HEK293 (cell line): ENCODE data around the gene AKT3.

Source experiments
- CTCF ChIA-PET: fragments of 350-600 bp; formaldehyde crosslinking; extraction: SDS; loops from one replicate; lab custom pipeline; 2021; ENCODE audit warnings: antibody characterized with exemption; lab: Yijun Ruan, JAX
- POLR2A ChIA-PET: fragments of 300-600 bp; formaldehyde crosslinking; extraction: SDS; loops from one replicate; lab custom pipeline; 2020; ENCODE audit warnings: antibody characterized with exemption, inconsistent platforms; lab: Yijun Ruan, JAX
- H3K27ac ChIP-seq: fragments of 200-500 bp; sonication (Bioruptor generic); 2 replicates; pipeline ENCODE4 v1.5.1; 2014; ENCODE audit warnings: low read depth, low read length, control low read depth, inconsistent platforms; ENCODE audit errors: extremely low read depth
- H3K36me3 ChIP-seq, 2 experiments: fragments of 200-500 bp in 1 of 2; sonication (Bioruptor generic) in 1 of 2; 1 replicate in 1 of 2; 2 replicates in 1 of 2; pipeline ENCODE4 v1.5.1; 2014 to 2017; ENCODE audit warnings: inconsistent platforms in 2 of 2, low read length in 2 of 2; ENCODE audit not compliant: control insufficient read depth in 2 of 2, insufficient read depth in 1 of 2
- H3K4me1 ChIP-seq: fragments of 200-500 bp; sonication (Bioruptor generic); 2 replicates; pipeline ENCODE4 v1.5.1; 2014; ENCODE audit warnings: mild to moderate bottlenecking, low read length, inconsistent platforms; ENCODE audit not compliant: control insufficient read depth, insufficient read depth
- H3K4me3 ChIP-seq: 2 replicates; pipeline ENCODE4 v1.5.1; 2011; ENCODE audit warnings: low read depth, mild to moderate bottlenecking, control low read depth, low read length, moderate library complexity
- H3K9me3 ChIP-seq: fragments of 200-500 bp; sonication (Bioruptor generic); 2 replicates; pipeline ENCODE4 v1.5.1; 2014; ENCODE audit warnings: low read depth, low read length, inconsistent platforms; ENCODE audit not compliant: control insufficient read depth, insufficient read depth
- HOXC10 ChIP-seq: sonication (generic); formaldehyde crosslinking; IDR thresholded peaks from 2 replicates; pipeline ENCODE4 v1.8.1; 2023; ENCODE audit warnings: mild to moderate bottlenecking, missing genetic modification reagents
- SCRT1 ChIP-seq: fragments of 450-650 bp; formaldehyde crosslinking; IDR thresholded peaks from 2 replicates; pipeline ENCODE4 v1.5.1; 2016; ENCODE audit warnings: missing biosample characterization, missing genetic modification characterization, borderline replicate concordance
- SETDB1 ChIP-seq: IDR thresholded peaks from one replicate; pipeline ENCODE4 v1.6.1; 2017; ENCODE audit warnings: mild to moderate bottlenecking, low read length, moderate library complexity, mixed read lengths; ENCODE audit not compliant: insufficient read length
- TRIM28 ChIP-seq: IDR thresholded peaks from 2 replicates; pipeline ENCODE4 v1.6.1; 2011; ENCODE audit warnings: low read length, control low read depth, borderline replicate concordance
- YY1 ChIP-seq: fragments of 450-650 bp; formaldehyde crosslinking; IDR thresholded peaks from 2 replicates; pipeline ENCODE4 v1.5.1; 2018; ENCODE audit warnings: missing biosample characterization, missing genetic modification characterization
- YY2 ChIP-seq: fragments of 450-650 bp; formaldehyde crosslinking; IDR thresholded peaks from 2 replicates; pipeline ENCODE4 v1.5.1; 2016; ENCODE audit warnings: missing biosample characterization, missing genetic modification characterization
- ZBTB1 ChIP-seq: fragments of 450-650 bp; formaldehyde crosslinking; IDR thresholded peaks from 2 replicates; pipeline ENCODE4 v1.5.1; 2016; ENCODE audit warnings: missing biosample characterization, missing genetic modification characterization
- ZNF10 ChIP-seq: fragments of 450-650 bp; formaldehyde crosslinking; IDR thresholded peaks from 2 replicates; pipeline ENCODE4 v1.5.1; 2017; ENCODE audit warnings: missing biosample characterization, missing genetic modification characterization
- ZNF121 ChIP-seq: fragments of 450-650 bp; formaldehyde crosslinking; IDR thresholded peaks from 2 replicates; pipeline ENCODE4 v1.5.1; 2016; ENCODE audit warnings: missing biosample characterization, missing genetic modification characterization
- ZNF214 ChIP-seq: fragments of 450-650 bp; formaldehyde crosslinking; IDR thresholded peaks from 2 replicates; pipeline ENCODE4 v1.5.1; 2017; ENCODE audit warnings: missing biosample characterization, mild to moderate bottlenecking, missing genetic modification characterization, borderline replicate concordance
- ZNF324 ChIP-seq: fragments of 450-650 bp; formaldehyde crosslinking; IDR thresholded peaks from 2 replicates; pipeline ENCODE4 v1.5.1; 2016; ENCODE audit warnings: missing biosample characterization, missing genetic modification characterization
- ZNF354C ChIP-seq: fragments of 450-650 bp; formaldehyde crosslinking; IDR thresholded peaks from 2 replicates; pipeline ENCODE4 v1.5.1; 2016; ENCODE audit warnings: missing biosample characterization, missing genetic modification characterization, low read depth, borderline replicate concordance
- ZNF391 ChIP-seq: fragments of 450-650 bp; formaldehyde crosslinking; IDR thresholded peaks from 2 replicates; pipeline ENCODE4 v1.5.1; 2016; ENCODE audit warnings: low read depth, missing biosample characterization, missing genetic modification characterization, borderline replicate concordance
- ZNF510 ChIP-seq: fragments of 450-650 bp; formaldehyde crosslinking; IDR thresholded peaks from 2 replicates; pipeline ENCODE4 v1.5.1; 2018; ENCODE audit warnings: mild to moderate bottlenecking, missing genetic modification characterization, missing biosample characterization; ENCODE audit not compliant: insufficient replicate concordance
- ZNF529 ChIP-seq: fragments of 450-650 bp; formaldehyde crosslinking; IDR thresholded peaks from 2 replicates; pipeline ENCODE4 v1.5.1; 2017; ENCODE audit warnings: missing genetic modification characterization, missing biosample characterization; ENCODE audit not compliant: insufficient replicate concordance
- ZNF549 ChIP-seq: fragments of 450-650 bp; IDR thresholded peaks from 2 replicates; pipeline ENCODE4 v1.5.1; 2018; ENCODE audit warnings: missing biosample characterization, missing genetic modification characterization, mild to moderate bottlenecking, inconsistent platforms, moderate library complexity
- ZNF654 ChIP-seq: fragments of 450-650 bp; formaldehyde crosslinking; IDR thresholded peaks from 2 replicates; pipeline ENCODE4 v1.5.1; 2016; ENCODE audit warnings: low read depth, missing biosample characterization, missing genetic modification characterization
- ZNF664 ChIP-seq: fragments of 450-650 bp; formaldehyde crosslinking; IDR thresholded peaks from 2 replicates; pipeline ENCODE4 v1.5.1; 2016; ENCODE audit warnings: missing biosample characterization, missing genetic modification characterization
- ZNF76 ChIP-seq: fragments of 450-650 bp; formaldehyde crosslinking; IDR thresholded peaks from 2 replicates; pipeline ENCODE4; 2016; ENCODE audit warnings: low read depth, missing biosample characterization, missing genetic modification characterization, borderline replicate concordance
- ZNF791 ChIP-seq: fragments of 450-650 bp; formaldehyde crosslinking; IDR thresholded peaks from 2 replicates; pipeline ENCODE4 v1.5.1; 2016; ENCODE audit warnings: missing biosample characterization, missing genetic modification characterization
- ZNF843 ChIP-seq: fragments of 450-650 bp; formaldehyde crosslinking; IDR thresholded peaks from 2 replicates; pipeline ENCODE4 v1.5.1; 2016; ENCODE audit warnings: missing biosample characterization, missing genetic modification characterization
- TF ChIP-seq, protein P1 (sequence below): fragments of 450-650 bp; formaldehyde crosslinking; conservative IDR thresholded peaks from 2 replicates; pipeline ENCODE4 v1.5.1; 2016; ENCODE audit warnings: low read depth, missing biosample characterization, missing genetic modification characterization
- TF ChIP-seq, protein P2 (sequence below): fragments of 450-650 bp; formaldehyde crosslinking; IDR thresholded peaks from 2 replicates; pipeline ENCODE4 v1.5.1; 2016; ENCODE audit warnings: missing biosample characterization, missing genetic modification characterization, low read depth
- TF ChIP-seq, protein P3 (sequence below): fragments of 450-650 bp; formaldehyde crosslinking; IDR thresholded peaks from 2 replicates; pipeline ENCODE4 v1.5.1; 2016; ENCODE audit warnings: missing biosample characterization, missing genetic modification characterization
- TF ChIP-seq, protein P4 (sequence below): fragments of 450-650 bp; formaldehyde crosslinking; IDR thresholded peaks from 2 replicates; pipeline ENCODE4 v1.5.1; 2016; ENCODE audit warnings: missing biosample characterization, missing genetic modification characterization
- TF ChIP-seq, protein P5 (sequence below): fragments of 450-650 bp; formaldehyde crosslinking; IDR thresholded peaks from 2 replicates; pipeline ENCODE4 v1.5.1; 2017; ENCODE audit warnings: missing biosample characterization, missing genetic modification characterization

AKT3 gene

DNA sequence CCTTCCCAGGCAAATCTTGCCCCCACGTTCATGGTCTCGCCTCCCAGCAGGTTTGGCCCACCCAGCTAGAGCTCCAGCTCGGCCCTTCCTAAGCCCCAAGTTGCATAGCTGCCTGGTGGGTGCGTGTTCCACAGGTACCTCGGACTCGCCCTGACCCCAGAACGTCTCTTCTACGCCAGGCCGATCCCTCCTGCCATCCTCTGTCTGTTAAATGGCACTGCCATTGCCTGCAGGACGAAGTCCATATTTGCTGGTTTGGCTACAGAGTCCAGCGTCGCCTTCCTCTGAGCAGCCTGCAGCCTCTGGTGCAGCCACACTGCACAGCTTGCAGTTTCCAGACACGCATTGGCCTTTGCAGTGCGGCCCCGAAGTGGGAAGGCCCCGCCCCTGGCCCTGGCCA, 366.1 kb downstream of the AKT3 start:
- CTCF ChIA-PET = interaction anchor here (0.5 to 1.1 kb wide), 3 partner anchors 18 to 90 kb away, joined by 3 read pairs; no protein-coding TSS in a partner anchor
- TF ChIP-seq ZNF791 (no peak), ZNF354C (no peak), ZNF391 (tag by site-specific recombination) (no peak), ZNF214 (tag by site-specific recombination) (no peak), YY1 (no peak), ZNF121 (tag by site-specific recombination) (no peak)
- TF ChIP-seq, protein P1, sequence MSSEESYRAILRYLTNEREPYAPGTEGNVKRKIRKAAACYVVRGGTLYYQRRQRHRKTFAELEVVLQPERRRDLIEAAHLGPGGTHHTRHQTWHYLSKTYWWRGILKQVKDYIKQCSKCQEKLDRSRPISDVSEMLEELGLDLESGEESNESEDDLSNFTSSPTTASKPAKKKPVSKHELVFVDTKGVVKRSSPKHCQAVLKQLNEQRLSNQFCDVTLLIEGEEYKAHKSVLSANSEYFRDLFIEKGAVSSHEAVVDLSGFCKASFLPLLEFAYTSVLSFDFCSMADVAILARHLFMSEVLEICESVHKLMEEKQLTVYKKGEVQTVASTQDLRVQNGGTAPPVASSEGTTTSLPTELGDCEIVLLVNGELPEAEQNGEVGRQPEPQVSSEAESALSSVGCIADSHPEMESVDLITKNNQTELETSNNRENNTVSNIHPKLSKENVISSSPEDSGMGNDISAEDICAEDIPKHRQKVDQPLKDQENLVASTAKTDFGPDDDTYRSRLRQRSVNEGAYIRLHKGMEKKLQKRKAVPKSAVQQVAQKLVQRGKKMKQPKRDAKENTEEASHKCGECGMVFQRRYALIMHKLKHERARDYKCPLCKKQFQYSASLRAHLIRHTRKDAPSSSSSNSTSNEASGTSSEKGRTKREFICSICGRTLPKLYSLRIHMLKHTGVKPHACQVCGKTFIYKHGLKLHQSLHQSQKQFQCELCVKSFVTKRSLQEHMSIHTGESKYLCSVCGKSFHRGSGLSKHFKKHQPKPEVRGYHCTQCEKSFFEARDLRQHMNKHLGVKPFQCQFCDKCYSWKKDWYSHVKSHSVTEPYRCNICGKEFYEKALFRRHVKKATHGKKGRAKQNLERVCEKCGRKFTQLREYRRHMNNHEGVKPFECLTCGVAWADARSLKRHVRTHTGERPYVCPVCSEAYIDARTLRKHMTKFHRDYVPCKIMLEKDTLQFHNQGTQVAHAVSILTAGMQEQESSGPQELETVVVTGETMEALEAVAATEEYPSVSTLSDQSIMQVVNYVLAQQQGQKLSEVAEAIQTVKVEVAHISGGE = no peak
- TF ChIP-seq, protein P2, sequence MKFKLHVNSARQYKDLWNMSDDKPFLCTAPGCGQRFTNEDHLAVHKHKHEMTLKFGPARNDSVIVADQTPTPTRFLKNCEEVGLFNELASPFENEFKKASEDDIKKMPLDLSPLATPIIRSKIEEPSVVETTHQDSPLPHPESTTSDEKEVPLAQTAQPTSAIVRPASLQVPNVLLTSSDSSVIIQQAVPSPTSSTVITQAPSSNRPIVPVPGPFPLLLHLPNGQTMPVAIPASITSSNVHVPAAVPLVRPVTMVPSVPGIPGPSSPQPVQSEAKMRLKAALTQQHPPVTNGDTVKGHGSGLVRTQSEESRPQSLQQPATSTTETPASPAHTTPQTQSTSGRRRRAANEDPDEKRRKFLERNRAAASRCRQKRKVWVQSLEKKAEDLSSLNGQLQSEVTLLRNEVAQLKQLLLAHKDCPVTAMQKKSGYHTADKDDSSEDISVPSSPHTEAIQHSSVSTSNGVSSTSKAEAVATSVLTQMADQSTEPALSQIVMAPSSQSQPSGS (tag by site-specific recombination) = no peak
- TF ChIP-seq, protein P3, sequence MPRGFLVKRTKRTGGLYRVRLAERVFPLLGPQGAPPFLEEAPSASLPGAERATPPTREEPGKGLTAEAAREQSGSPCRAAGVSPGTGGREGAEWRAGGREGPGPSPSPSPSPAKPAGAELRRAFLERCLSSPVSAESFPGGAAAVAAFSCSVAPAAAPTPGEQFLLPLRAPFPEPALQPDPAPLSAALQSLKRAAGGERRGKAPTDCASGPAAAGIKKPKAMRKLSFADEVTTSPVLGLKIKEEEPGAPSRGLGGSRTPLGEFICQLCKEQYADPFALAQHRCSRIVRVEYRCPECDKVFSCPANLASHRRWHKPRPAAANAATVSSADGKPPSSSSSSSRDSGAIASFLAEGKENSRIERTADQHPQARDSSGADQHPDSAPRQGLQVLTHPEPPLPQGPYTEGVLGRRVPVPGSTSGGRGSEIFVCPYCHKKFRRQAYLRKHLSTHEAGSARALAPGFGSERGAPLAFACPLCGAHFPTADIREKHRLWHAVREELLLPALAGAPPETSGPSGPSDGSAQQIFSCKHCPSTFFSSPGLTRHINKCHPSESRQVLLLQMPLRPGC (tag by site-specific recombination) = no peak
- no peaks in the 10 kb centered on the region for H3K4me1 ChIP-seq
- POLR2A ChIA-PET = no interaction called here
- H3K4me3 ChIP-seq = no peak overlapping the region
- H3K27ac ChIP-seq = no peak overlapping the region
- no peaks in the 10 kb centered on the region for H3K36me3 ChIP-seq
- no peaks in the 10 kb centered on the region for H3K9me3 ChIP-seq

DNA sequence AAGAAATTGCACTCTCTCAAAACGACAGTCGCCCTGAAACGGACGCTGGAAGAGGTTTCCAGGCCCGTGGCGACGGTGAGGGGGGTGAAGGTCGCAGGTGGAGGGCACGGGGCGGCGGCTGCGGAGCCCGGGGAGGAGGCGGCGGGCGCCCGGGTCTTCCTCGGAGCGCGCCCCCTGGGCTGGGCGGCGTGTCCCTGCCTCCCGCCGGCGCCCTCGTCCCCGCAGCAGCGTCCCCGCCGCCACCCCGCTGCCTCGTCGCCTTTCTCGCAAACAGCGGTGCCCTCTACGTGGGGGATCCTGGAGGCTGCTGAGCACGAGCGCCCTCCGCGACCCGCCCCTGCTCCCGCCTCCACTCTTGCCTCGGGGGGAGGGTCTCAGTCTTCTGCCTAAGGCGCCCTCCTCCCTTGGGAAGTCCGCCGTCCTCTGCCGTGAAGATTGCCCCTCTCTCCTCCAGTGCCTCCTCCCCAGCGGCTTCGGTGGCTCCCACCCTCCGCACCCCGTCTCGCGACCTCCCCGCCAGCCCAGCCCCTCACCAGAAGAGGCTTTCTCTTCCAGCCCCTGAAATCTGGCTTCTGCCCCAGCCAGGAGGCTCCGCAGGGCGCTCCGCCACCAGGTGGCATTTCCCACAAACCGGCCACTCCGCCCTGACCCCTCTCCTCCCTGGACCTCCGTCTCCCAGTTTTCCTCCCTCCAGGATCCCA, 366.8 kb downstream of the AKT3 start:
- ChIA-PET POLR2A (no interaction called here), CTCF (interaction anchor here (0.6 to 0.8 kb wide), 2 partner anchors 68 to 97 kb away, joined by 3 read pairs; no protein-coding TSS in a partner anchor)
- no peaks in the 10 kb centered on the region for H3K36me3 ChIP-seq
- H3K4me3 ChIP-seq = no peak overlapping the region
- H3K4me1 ChIP-seq = no peaks in the 10 kb centered on the region
- no peaks in the 10 kb centered on the region for H3K9me3 ChIP-seq
- H3K27ac ChIP-seq = no peak overlapping the region
- TF ChIP-seq ZNF529 (no peak), ZNF76 (tag by site-specific recombination) (no peak), ZNF654 (tag by site-specific recombination) (no peak), HOXC10 (no peak), TRIM28 (no peak), ZNF843 (tag by site-specific recombination) (no peak), ZNF10 (tag by site-specific recombination) (no peak), YY2 (tag by site-specific recombination) (no peak), ZBTB1 (tag by site-specific recombination) (no peak), ZNF664 (tag by site-specific recombination) (no peak), SETDB1 (no peak), ZNF510 (tag by site-specific recombination) (no peak), ZNF324 (tag by site-specific recombination) (no peak), ZNF549 (no peak), SCRT1 (no peak)
- TF ChIP-seq, protein P4, sequence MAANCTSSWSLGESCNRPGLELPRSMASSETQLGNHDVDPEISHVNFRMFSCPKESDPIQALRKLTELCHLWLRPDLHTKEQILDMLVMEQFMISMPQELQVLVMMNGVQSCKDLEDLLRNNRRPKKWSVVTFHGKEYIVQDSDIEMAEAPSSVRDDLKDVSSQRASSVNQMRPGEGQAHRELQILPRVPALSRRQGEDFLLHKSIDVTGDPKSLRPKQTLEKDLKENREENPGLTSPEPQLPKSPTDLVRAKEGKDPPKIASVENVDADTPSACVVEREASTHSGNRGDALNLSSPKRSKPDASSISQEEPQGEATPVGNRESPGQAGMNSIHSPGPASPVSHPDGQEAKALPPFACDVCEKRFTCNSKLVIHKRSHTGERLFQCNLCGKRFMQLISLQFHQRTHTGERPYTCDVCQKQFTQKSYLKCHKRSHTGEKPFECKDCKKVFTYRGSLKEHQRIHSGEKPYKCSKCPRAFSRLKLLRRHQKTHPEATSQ = no peak
- TF ChIP-seq, protein P5, sequence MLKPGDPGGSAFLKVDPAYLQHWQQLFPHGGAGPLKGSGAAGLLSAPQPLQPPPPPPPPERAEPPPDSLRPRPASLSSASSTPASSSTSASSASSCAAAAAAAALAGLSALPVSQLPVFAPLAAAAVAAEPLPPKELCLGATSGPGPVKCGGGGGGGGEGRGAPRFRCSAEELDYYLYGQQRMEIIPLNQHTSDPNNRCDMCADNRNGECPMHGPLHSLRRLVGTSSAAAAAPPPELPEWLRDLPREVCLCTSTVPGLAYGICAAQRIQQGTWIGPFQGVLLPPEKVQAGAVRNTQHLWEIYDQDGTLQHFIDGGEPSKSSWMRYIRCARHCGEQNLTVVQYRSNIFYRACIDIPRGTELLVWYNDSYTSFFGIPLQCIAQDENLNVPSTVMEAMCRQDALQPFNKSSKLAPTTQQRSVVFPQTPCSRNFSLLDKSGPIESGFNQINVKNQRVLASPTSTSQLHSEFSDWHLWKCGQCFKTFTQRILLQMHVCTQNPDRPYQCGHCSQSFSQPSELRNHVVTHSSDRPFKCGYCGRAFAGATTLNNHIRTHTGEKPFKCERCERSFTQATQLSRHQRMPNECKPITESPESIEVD = no peak
